Measurements from ENCODE around the gene AMIGO3. TPM values are rescaled to one million over a fixed set of nuclear protein-coding genes. Genes with fewer than 3 reads are reported as not detected.
"Not testable (repeated sequence)": the region's sequence is repeated elsewhere in the genome, so short reads cannot be mapped to it uniquely, and the experiment has no call there.

AMIGO3 gene
- total RNA-seq, 1 donor from 2014 or later = not detected

DNA sequence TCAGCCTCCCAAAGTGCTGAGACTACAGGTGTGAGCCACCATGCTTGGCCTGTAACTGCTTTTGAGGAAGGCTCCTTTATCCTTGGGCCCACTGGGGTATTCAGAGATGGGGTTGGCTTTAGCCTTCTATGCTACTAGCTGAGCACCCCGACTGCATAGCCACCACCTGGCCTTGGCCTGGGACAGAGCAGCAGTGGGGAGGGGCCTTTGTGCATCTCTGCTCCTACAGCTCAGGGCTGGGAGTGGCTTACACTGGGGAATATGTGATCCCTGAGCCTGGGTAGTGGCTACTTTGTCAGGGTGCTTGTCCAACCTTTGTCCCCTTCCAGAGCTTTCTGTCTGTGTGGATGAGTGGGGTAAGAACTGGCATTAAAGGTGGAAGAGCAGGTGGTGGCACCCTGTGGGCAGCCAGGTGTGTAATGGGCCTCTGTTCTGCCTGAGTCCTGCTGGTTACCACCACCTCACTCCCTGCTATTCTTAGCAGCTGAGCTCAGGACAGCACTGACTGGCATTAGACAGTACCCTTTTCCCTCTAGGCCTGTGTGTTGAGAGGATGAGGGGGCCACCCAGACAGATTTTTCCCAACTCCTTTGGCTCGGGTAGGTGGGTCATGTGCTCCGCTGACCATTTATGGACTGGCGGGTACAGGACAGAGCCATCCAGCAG is 24.0 kb downstream of the AMIGO3 start:
- DNase-seq; intact Hi-C loops (cut with micrococcal nuclease): not testable (repeated sequence)
- peak; percentile 82 for ATAC-seq

DNA sequence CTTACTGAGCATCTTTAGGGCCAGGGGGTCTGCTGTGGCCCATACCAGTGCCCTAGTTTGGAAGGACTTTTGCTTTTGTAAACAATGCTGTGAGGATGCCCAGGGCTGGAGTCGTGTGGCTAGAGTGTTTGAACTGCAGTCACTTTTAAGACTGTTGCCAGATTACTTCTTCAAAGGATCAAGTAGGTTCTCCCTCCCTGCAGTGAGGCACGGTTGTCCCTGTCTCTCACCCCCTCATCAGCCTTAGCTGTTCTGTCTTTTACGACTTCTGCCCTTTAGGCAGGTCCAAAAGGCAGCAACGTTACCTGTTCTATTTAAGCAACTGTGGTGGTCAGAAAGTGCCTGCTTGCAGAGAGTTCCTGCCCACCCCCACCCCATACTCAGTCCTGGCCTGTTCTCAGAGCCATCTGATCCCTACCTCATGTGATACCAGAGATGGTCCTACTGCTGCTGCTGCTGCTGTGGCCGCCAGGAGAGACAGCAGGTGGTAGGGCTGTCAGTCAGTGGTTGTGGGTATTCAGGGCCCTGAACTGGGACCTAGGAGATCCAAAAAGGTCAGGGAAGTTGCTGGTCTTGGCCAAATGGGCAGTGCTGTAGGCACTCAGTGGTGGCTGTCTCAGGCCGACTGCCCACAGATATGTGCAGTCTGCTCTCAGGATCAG is 24.9 kb downstream of the AMIGO3 start:
- intact Hi-C loops (cut with micrococcal nuclease); DNase-seq; ATAC-seq: not testable (repeated sequence)

DNA sequence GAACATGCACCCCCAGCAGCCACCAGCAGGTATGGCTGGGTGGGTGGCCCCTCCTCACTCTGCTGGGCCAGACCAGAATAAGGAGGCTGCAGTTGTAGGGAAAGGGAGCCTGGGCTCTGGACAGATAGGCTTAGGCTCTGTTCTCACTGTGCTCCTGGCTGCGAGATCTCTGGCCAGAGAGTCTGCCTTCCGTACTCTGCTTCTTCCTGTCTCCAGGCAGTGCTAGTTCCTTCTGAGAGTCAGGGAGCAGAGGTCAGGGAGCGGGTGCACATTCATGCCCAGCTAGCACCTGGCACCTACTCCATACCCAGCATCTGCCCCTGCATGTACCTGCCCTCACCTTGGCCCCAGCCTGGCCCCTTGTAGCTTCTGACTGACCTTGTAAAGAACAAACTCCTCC is 28.0 kb downstream of the AMIGO3 start:
- DNase-seq; ATAC-seq; intact Hi-C loops (cut with micrococcal nuclease): not testable (repeated sequence)

DNA sequence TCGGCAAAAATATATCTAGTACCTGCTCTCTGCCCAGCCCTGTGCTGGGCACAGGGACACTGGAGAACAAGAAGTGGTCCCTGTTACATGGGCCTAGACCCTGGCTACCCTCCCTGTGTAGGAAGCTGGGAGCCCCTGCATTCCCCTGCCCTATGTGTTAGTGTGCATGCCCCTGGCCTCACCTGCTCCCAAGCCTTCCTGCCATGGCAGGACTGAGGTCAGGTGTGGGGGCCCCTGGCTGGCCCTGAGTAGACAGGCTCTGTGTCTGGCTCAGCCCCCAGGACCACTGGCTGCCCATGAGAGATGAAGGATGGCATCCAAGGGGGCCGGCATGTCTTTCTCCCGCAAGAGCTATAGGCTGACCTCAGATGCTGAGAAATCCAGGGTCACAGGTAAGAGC is 28.6 kb downstream of the AMIGO3 start:
- intact Hi-C loops (cut with micrococcal nuclease); DNase-seq; ATAC-seq: not testable (repeated sequence)

DNA sequence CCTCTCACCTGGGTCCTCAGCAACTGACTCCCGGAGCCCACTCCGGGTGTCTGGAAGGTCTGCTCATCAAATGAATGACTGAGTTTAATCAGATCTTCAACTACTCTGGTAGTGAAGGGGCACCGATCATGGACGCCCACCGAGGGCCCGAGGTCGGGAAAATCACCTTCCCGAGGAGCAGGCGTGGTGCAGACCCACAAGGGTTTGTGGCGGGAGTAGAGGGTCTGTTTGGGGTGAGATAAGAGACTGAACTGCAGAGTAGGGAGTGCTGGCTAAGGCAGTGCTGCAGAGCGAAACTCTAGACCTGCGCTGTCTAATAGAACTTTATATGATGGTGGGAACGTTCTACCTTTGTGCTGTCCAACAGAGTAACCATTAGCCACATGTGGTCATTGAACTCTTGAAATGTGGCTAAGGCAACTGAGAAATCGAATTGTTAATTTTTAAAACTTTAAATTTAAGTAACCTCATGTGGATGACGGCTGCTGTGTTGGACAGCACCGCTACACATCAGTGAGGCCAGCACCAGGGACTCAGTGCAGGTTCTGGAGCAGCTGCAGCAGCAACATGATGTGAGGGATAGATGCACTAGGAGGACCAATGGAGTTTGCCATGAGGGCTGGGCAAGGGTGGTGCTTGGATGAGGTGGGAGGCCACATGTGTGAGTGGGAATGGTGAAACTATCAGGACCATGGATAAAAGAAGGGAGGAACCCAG is 29.4 kb downstream of the AMIGO3 start:
- ATAC-seq; intact Hi-C loops (cut with micrococcal nuclease); DNase-seq: not testable (repeated sequence)

DNA sequence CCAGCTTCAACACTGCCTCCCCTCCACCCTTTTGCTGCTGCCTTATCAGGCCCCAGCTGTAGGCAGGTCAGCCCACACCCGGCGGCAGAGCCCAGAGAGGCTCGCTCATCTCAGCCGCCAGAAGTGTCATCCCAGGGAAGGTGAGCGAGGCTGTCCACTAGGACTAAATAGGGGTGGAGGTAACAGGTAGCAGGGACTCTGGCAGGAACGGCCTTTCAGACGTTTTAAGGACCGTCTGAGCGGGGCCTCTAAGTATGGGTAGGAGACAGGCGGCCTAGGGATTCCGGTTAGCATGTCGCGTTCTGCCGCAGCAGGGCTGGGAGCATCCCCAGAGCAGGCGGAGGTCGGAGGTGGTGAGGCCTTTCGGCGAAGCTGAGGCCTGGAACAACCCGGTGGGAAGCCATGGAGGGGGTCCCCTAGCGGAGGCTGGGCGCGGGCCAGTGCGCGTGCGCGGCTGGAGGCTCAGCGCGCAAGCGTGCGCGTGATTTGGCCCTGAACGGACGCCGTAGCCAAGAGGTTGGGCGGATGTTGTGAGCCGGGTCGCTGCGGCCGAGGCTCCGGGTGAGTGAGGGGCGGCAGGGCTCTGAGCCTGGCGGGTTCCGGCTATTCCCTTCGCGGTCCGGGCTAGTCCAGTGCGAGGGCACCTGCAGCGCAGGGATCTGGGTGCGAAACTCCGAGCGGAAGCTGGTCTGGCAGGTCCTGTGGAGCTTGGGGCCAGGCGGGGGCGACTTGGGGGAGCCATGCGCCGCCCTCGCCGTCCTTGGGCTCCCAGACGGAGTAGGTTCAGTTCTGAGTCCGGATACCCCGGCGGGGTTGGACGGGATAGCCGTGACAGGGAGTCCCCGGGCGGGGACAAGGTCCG is 30.2 kb downstream of the AMIGO3 start, which contains the start of the genes MST1 and RNF123:
Gene MST1 (minus strand): TSS at position 429 of the 862 bp plus-strand sequence. CDS start 783 bp downstream, outside the sequence.
Gene RNF123 (plus strand): TSS at position 512 of the 862 bp plus-strand sequence. CDS start 1,609 bp downstream, outside the sequence.
- DNase-seq (peak; percentile 96), ATAC-seq (peak; percentile 84)
- intact Hi-C loops (cut with micrococcal nuclease) = no loop called here

DNA sequence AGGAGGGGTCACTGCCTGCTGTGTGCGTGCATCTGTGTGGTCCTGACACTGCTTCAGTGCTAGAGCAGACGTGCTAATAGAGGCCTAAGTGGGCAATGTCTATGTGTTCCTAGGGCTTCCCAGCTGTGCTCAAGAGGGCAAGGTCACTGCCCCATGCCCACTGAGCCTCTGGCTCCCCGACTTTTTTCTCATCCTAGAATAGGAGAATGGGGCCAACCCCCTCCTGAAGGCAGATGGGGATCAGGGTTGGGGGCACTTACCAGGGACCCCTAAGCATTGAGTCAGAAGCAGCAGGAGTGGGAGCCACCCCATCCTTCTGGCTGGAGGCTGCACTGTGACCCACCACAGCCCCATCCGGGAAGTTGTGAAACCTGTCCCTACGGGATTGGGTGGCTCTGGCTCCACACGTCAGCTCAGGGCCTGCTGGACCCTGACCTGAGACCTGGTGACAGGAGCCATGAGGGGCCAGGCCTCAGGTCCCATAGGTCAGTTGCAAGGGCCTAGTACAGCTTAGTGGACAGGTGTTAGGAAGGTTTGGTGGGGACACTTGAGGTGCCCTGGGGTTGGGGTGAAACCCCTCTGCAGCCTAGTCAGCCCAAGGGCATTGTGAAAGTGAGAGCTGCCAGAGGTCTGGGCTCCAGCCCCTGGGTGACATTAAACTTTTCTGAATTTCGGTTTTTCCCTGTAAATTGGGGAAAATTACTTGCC is 31.0 kb downstream of the AMIGO3 start:
- intact Hi-C loops (cut with micrococcal nuclease); ATAC-seq; DNase-seq: not testable (repeated sequence)

DNA sequence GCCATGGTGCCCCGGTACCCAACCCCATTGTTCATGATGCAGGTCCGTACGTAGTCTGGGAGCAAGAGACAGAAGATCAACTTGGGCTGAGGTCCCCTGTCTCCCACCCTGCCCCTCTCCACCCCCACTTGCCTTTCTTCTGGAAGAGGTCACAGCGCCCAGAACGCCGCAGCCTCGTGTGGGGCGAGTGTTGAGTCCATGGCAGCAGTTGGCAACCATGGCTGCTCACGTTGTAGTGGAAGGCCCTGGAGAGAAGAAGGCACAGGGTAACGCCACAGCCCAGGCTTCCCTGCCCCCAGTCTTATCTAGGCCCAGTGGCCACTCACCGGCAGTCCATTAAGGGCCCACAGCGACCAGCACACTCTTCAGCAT is 32.1 kb downstream of the AMIGO3 start:
- DNase-seq; ATAC-seq; intact Hi-C loops (cut with micrococcal nuclease): not testable (repeated sequence)

DNA sequence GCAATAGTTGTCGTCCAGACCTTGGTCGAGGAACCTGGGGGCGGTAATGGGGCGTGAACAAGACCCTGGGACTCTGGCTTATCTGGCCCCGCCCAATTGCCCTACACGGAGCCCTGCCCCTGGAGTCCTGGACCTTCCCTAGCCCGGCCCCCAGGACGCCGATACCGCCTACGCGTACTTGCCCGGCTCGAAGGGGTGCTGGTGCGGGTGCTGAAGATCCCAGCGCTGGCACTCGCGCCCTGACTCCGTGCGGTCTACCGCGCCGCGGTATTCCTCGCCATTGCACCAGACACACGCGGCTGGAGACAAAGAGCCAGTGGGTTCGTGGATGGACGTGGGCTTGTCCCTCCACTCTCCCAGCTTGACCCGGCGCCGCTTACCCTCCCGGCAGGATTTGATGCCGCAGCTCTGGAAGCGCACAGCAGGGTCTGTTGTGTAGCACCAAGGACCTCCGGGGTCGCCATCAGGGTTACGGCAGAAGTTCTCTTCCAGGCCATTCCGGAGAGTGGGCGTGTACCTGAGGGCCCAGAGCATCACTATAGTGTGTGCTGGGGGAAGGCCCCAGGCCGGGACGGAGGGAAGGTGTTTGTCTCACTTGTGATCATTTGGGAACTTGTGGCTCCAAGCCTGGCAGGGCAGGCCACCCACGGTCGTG is 32.6 kb downstream of the AMIGO3 start:
- ATAC-seq = peak; percentile 53
- intact Hi-C loops (cut with micrococcal nuclease) = not testable (repeated sequence)
- DNase-seq = peak; percentile 67

DNA sequence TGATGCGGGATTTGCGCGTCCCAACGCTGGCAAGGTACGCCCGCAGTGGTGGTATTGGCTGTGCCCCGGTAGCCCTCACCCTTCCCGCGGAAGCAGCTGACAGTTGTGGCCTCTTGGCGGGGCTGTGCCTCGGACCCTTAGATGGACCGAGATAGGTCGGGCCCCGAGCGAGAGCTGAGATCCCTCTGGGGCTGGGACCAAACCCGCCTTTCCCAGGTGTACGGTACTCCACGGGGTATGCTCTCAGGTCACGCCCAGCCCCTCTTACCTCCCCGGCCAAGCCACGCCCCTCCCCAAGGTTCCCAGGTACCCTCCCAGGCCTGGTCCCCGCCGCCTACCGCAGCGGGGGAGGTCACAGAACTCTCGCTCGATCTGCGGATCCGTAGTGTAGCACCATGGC is 33.1 kb downstream of the AMIGO3 start:
- DNase-seq; intact Hi-C loops (cut with micrococcal nuclease): not testable (repeated sequence)
- peak; percentile 3 for ATAC-seq

DNA sequence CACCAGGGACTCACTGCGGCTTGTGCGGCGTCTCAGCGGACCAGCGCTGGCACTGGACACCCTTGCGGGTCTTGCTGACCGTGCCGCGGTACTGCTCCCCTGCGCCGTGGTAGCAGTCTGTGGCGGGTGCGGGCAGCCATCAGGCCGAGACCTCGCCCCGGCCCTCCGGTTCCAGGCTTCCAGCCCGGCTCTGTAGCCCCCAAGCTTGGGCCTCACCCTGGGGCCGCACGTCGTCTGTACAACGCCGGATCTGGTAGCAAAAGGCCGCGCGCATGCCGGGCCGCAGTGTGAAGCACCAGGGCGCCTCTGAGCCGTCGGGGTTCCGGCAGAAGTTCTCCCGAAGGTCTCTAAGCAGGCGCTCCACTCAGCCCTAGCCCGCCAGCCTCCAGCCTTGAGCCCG is 33.6 kb downstream of the AMIGO3 start:
- ATAC-seq; DNase-seq; intact Hi-C loops (cut with micrococcal nuclease): not testable (repeated sequence)

DNA sequence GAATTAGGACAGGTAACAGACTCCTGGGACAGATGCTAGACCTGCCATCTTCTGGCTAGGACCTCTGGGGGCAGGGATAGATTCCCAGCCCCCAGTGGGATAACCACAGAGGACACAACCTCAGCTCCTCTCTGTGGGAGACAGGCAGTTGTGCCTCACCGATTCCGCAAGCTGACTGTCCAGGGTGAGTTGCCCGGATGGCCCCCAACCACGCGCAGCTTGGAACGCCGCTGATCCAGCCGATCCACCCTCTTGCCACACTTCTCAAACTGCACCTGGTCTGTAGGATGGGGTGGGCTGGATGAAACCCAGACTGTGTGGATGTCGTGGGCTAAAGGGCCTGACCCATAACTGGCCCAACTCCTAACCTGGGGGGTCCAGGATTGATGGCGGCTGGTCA is 34.4 kb downstream of the AMIGO3 start:
- intact Hi-C loops (cut with micrococcal nuclease); DNase-seq; ATAC-seq: not testable (repeated sequence)

DNA sequence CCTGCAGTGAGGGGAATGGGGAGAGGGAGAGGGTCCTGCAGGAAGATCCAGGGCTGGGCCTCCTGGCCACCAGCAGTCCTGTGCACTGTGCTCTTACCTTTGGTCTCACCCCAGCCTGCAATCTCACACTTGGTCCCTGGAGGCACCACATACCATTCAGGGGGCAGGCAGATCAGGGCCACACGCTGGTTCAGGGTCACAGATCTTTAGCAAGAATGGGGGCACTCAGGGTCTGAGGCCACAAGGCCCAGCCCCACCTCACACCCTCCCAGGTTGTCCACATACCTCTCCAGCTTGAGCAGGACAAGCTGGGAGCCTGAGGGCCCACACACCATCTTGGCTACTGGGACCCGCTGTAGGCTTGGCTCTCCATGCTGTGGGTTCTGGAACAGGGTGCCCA is 35.0 kb downstream of the AMIGO3 start:
- ATAC-seq; DNase-seq; intact Hi-C loops (cut with micrococcal nuclease): not testable (repeated sequence)

DNA sequence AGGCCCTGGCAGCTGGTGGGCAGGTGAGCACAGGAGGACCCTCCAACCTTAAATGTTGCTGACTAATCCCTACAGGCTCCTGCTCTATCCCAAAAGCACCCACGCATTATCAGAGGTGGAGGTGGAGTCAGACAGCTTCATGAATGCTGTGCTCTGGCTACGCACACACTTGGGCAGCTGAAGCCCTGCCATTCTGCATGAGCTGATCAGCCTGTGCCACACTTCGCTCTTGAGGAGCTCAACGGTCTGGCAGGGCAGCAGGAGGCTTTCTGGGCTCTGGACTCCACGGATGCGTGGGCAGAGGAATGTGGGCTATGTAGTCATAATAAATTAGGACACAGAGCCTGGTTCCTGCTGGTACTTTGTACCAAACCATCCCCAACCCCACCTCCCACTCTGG is 36.3 kb downstream of the AMIGO3 start:
- no peak for ATAC-seq
- intact Hi-C loops (cut with micrococcal nuclease) = no loop called here

DNA sequence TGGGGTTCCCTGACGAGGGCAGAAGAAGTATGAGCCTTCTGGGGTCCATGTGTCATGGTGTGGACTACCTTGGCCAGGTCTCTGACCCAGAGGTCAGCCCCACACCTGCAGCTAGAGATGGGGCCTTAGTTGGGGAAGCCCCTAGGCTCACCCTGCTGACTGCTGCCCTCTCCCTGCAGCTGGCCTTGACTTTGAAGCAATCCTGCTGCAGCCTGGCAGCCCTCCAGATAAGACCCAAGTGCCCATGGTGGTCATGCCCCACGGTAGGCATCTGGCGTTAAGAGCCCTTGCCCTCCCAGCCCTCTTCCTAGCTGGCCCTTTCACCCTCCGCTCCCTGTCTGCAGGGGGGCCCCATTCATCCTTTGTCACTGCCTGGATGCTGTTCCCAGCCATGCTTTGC is 37.9 kb downstream of the AMIGO3 start:
- ATAC-seq (no peak), DNase-seq (no peak)
- intact Hi-C loops (cut with micrococcal nuclease) = no loop called here

More for the DNA sequence above, 36.3 kb downstream of the AMIGO3 start:
- DNase-seq = no peak

DNA sequence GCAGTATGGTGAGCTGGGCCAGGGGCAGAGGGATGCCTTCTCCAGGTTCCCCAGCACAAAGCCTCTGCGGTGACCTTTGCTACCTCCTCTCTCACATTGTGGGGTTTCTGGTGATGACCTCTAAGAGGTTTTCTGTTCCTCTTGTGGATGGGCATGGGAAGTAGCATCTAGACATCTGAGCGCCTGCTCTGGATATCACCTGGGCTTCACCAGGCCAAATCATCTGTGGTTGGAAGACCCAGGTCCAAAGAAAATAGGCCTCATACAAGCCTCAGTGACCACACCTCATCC is 38.3 kb downstream of the AMIGO3 start:
- DNase-seq (no peak), ATAC-seq (no peak)
- intact Hi-C loops (cut with micrococcal nuclease) = no loop called here

DNA sequence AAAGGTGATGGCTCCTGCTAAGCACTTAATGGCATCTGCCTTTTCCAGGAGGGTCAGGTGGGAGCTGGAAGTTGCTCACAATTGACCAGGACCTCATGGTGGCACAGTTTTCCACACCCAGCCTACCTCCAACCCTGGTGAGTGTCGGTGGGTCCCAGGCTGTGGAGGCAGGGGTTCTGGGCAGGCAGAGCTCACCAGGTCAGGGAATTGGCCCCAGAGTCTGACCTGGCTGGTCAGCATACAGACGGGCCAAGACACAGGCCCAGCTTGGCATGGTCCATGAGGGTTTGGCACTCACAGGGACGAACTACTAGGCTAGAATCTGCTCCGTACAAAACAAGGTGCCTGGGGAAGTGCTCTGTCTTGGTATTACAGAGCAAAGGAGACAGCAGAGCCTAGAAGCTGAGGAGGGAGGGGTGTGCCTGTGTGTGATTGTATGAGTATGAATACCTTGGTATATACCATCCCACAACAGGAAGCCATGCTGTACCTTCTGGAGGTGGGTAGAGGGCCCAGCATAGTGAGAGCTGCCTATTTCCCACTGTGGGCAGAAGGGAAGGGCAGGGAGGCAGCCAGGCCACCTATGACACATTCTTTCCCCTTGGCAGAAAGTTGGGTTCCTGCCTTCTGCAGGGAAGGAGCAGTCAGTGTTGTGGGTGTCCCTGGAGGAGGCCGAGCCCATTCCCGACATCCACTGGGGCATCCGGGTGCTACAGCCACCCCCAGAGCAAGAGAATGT is 38.8 kb downstream of the AMIGO3 start:
- no peak for ATAC-seq
- intact Hi-C loops (cut with micrococcal nuclease) = no loop called here
- no peak for DNase-seq
